Activated naive CD8-positive, alpha-beta T cell treated with anti-CD3 and anti-CD28 coated beads, Interleukin-2, amount 10 ng/mL, durations not matched to agents 7 days and 5 days (primary cell): Measurements from ENCODE around the gene CCNI. TPM values are rescaled to one million over a fixed set of nuclear protein-coding genes. Genes with fewer than 3 reads are reported as not detected.
"Not testable (repeated sequence)": the region's sequence is repeated elsewhere in the genome, so short reads cannot be mapped to it uniquely, and the experiment has no call there.

Experiments used
- ATAC-seq: fragments of 150-1000 bp; cut with Tn5 transposase; one replicate; pipeline ENCODE4 v1.10.0; 2021; ENCODE audit warnings: low read depth, moderate library complexity
- POLR2A ChIA-PET: fragments of 350-600 bp; sonication (Branson Sonifier 250); formaldehyde crosslinking; loops from one replicate; lab custom pipeline; 2021; ENCODE audit warnings: antibody characterized with exemption; lab: Charles Lee
- DNase-seq: peaks from one replicate; pipeline ENCODE4 v3.0.0; 2021
- H3K27ac Mint-ChIP-seq: one replicate; pipeline ENCODE4 v1.8.0; 2022; ENCODE audit warnings: mild to moderate bottlenecking, mixed read lengths
- H3K27me3 Mint-ChIP-seq: one replicate; pipeline ENCODE4 v1.8.0; 2022; ENCODE audit warnings: mild to moderate bottlenecking, moderate library complexity, mixed read lengths
- H3K36me3 Mint-ChIP-seq: one replicate; pipeline ENCODE4 v1.8.0; 2021; ENCODE audit warnings: mild to moderate bottlenecking, mixed read lengths
- H3K4me1 Mint-ChIP-seq: one replicate; pipeline ENCODE4 v1.8.0; 2021; ENCODE audit warnings: mixed read lengths
- H3K4me3 Mint-ChIP-seq: one replicate; pipeline ENCODE4 v1.8.0; 2022; ENCODE audit warnings: mild to moderate bottlenecking, moderate library complexity, mixed read lengths
- H3K9me3 Mint-ChIP-seq: one replicate; pipeline ENCODE4 v1.8.0; 2021; ENCODE audit warnings: mixed read lengths
- total RNA-seq, 2 experiments: library from RNA; stranded (reverse); gene quantifications; one replicate each; pipeline ENCODE4 v1.2.3, GENCODE V29; 2021

CCNI gene
- total RNA-seq, 2 experiments from 2014 or later, result 243 to 244 TPM

GRCh38 chr4:77097611-77098010 is 21.8 kb upstream of the CCNI start:
- no peaks in the 10 kb centered on the region for H3K36me3 Mint-ChIP-seq
- POLR2A ChIA-PET, result interaction anchor here (0.7 kb wide), 1 partner anchor 90 kb away, joined by 3 read pairs; no protein-coding TSS in a partner anchor
- peaks cover 18% of the 10 kb centered on the region for H3K4me1 Mint-ChIP-seq
- DNase-seq, result no peak
- H3K4me3 Mint-ChIP-seq, result no peak overlapping the region
- no peaks in the 10 kb centered on the region for H3K27me3 Mint-ChIP-seq
- H3K9me3 Mint-ChIP-seq, result no peaks in the 10 kb centered on the region
- no peak for ATAC-seq
- no peak overlapping the region for H3K27ac Mint-ChIP-seq

GRCh38 chr4:77095101-77095821 is 19.5 kb upstream of the CCNI start:
- no peak overlapping the region for H3K4me3 Mint-ChIP-seq
- POLR2A ChIA-PET, result interaction anchor here (0.7 to 1.4 kb wide), 3 partner anchors 63 to 113 kb away, joined by 3 to 6 read pairs (median 3); no protein-coding TSS in a partner anchor
- peaks cover 13% of the 10 kb centered on the region for H3K4me1 Mint-ChIP-seq
- H3K36me3 Mint-ChIP-seq, result no peaks in the 10 kb centered on the region
- no peaks in the 10 kb centered on the region for H3K27me3 Mint-ChIP-seq
- H3K9me3 Mint-ChIP-seq, result no peaks in the 10 kb centered on the region
- peak; percentile 66 for DNase-seq
- H3K27ac Mint-ChIP-seq, result no peak overlapping the region
- ATAC-seq, result peak; percentile 98

- Mint-ChIP-seq H3K27ac (no peak overlapping the region), H3K4me1 (peaks cover 10% of the 10 kb centered on the region), H3K27me3 (no peaks in the 10 kb centered on the region), H3K9me3 (no peaks in the 10 kb centered on the region), H3K36me3 (no peaks in the 10 kb centered on the region), H3K4me3 (no peak overlapping the region)
- POLR2A ChIA-PET, result interaction anchor here (1.2 to 1.4 kb wide), 2 partner anchors 63 to 109 kb away, joined by 3 to 6 read pairs; no protein-coding TSS in a partner anchor
- ATAC-seq (no peak), DNase-seq (no peak)
Observed at GRCh38 chr4:77094496-77094895, 18.7 kb upstream of the CCNI start.

DNA sequence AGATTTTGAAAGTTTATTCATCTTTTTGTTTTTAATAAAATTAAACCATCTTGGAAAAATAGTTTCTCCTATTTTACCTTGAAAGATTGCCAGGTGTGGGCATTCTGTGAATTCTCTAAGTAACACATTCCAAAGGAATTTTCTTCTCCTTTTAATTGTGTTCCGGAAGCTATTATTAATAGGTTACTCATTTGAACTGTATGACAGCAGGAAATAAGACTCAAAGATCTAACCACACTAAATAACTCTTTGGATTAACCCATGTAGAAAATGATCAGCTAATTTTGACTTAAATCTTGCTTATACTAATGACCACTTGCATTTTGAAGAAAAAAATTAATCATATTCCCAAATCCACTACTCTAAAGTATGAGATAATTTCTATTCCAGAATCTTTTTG is 17.6 kb upstream of the CCNI start:
- POLR2A ChIA-PET, result interaction anchor here (0.7 kb wide), 1 partner anchor 12 kb away, joined by 3 read pairs; no protein-coding TSS in a partner anchor
- ATAC-seq (no peak), DNase-seq (no peak)
- Mint-ChIP-seq H3K9me3 (no peaks in the 10 kb centered on the region), H3K36me3 (no peaks in the 10 kb centered on the region), H3K4me1 (peaks cover 10% of the 10 kb centered on the region), H3K4me3 (no peak overlapping the region), H3K27me3 (no peaks in the 10 kb centered on the region), H3K27ac (no peak overlapping the region)

- no peaks in the 10 kb centered on the region for H3K36me3 Mint-ChIP-seq
- H3K9me3 Mint-ChIP-seq, result no peaks in the 10 kb centered on the region
- H3K4me3 Mint-ChIP-seq, result no peak overlapping the region
- DNase-seq (no peak), ATAC-seq (no peak)
- peaks cover 10% of the 10 kb centered on the region for H3K4me1 Mint-ChIP-seq
- no peaks in the 10 kb centered on the region for H3K27me3 Mint-ChIP-seq
- POLR2A ChIA-PET, result interaction anchor here (0.7 kb wide), 1 partner anchor 12 kb away, joined by 3 read pairs; no protein-coding TSS in a partner anchor
- no peak overlapping the region for H3K27ac Mint-ChIP-seq
Observed at GRCh38 chr4:77092975-77093374, 17.2 kb upstream of the CCNI start.

DNA sequence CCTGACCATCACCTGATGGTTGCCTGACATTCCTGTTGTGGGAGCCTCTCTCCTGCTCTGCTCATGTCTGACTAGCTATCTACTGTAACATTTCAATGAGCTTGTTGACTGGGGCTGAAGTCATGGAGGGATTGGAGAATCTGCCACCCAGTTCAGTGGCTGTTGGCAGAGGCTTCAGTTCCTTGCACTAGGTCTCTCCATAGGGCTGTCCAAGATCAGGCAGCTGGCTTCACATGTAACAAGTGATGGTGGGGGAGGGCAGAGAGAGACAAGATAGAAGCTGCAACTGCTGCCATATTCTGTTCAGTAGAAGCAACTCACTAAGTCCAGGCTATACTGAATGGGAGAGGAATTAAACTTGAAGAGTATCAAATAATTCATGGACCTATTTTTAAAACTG is 14.1 kb upstream of the CCNI start:
- no peaks in the 10 kb centered on the region for H3K9me3 Mint-ChIP-seq

DNA sequence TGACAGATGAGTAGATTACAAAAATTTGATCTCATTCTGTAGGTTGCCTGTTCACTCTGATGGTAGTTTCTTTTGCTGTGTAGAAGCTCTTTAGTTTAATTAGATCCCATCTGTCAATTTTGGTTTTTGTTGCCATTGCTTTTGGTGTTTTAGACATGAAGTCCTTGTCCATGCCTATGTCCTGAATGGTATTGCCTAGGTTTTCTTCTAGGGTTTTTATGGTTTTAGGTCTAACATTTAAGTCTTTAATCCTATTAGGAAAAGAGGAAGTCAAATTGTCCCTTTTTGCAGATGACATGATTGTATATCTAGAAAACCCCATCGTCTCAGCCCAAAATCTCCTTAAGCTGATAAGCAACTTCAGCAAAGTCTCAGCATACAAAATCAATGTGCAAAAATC is 11.2 kb upstream of the CCNI start:
- H3K4me1 Mint-ChIP-seq, H3K36me3 Mint-ChIP-seq, POLR2A ChIA-PET, H3K27me3 Mint-ChIP-seq, DNase-seq, H3K9me3 Mint-ChIP-seq, ATAC-seq, H3K27ac Mint-ChIP-seq, H3K4me3 Mint-ChIP-seq: not testable (repeated sequence)

More for the DNA sequence above, 14.1 kb upstream of the CCNI start:
- no peak overlapping the region for H3K4me3 Mint-ChIP-seq
- H3K36me3 Mint-ChIP-seq, result no peaks in the 10 kb centered on the region
- no peaks in the 10 kb centered on the region for H3K27me3 Mint-ChIP-seq
- POLR2A ChIA-PET, result no interaction called here
- DNase-seq, result no peak
- no peak overlapping the region for H3K27ac Mint-ChIP-seq
- H3K4me1 Mint-ChIP-seq, result peaks cover 5% of the 10 kb centered on the region
- ATAC-seq, result no peak

DNA sequence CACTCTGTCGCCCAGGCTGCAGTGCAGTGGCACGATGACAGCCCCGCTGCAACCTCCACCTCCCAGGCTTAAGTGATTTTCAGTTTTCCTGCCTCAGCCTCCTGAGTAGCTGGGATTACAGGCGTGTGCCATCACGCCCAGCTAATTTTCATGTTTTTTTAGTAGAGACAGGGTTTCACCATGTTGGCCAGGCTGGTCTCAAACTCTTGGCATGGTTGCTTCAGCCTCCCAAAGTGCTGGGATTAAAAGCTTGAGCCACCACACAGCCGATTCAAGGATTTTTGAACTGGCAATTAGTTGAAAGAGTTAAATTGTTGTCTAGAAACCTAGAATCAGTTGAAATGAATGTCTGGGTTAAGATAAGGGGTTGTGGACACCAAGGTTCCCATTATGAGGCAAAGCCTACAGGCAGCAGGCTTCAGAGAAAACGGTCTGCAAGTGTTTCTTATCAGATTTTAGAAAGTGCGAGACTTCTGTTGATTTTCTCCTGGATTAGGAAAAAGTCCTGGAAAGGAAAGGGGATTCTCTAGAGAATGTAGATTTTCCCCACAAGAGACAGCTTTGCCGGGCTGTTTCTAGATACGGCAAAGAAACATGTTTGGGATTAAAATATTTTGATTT is 8.3 kb upstream of the CCNI start:
- no peak overlapping the region for H3K27ac Mint-ChIP-seq
- POLR2A ChIA-PET, result interaction anchor here (0.6 kb wide), 1 partner anchor 12 kb away, joined by 4 read pairs; no protein-coding TSS in a partner anchor

GRCh38 chr4:77082886-77083608 is 7.3 kb upstream of the CCNI start:
- ATAC-seq, result no peak
- no peak for DNase-seq
- Mint-ChIP-seq H3K27me3 (no peaks in the 10 kb centered on the region), H3K27ac (no peak overlapping the region), H3K36me3 (peaks cover 2% of the 10 kb centered on the region), H3K9me3 (no peaks in the 10 kb centered on the region), H3K4me3 (no peak overlapping the region), H3K4me1 (peaks cover 6% of the 10 kb centered on the region)
- POLR2A ChIA-PET, result no interaction called here

More for the DNA sequence above, 8.3 kb upstream of the CCNI start:
- ATAC-seq (no peak), DNase-seq (no peak)
- no peak overlapping the region for H3K4me3 Mint-ChIP-seq
- H3K27me3 Mint-ChIP-seq, result no peaks in the 10 kb centered on the region
- no peaks in the 10 kb centered on the region for H3K9me3 Mint-ChIP-seq
- peaks cover 2% of the 10 kb centered on the region for H3K36me3 Mint-ChIP-seq
- peaks cover 5% of the 10 kb centered on the region for H3K4me1 Mint-ChIP-seq

- H3K36me3 Mint-ChIP-seq, DNase-seq, H3K9me3 Mint-ChIP-seq, H3K27me3 Mint-ChIP-seq, H3K27ac Mint-ChIP-seq, ATAC-seq, H3K4me3 Mint-ChIP-seq: not testable (repeated sequence)
- H3K4me1 Mint-ChIP-seq, result peaks cover 14% of the 10 kb centered on the region
- POLR2A ChIA-PET, result interaction anchor here (1.4 kb wide), 1 partner anchor 12 kb away, joined by 3 read pairs; no protein-coding TSS in a partner anchor
Observed at GRCh38 chr4:77080806-77081205, 5.0 kb upstream of the CCNI start.

DNA sequence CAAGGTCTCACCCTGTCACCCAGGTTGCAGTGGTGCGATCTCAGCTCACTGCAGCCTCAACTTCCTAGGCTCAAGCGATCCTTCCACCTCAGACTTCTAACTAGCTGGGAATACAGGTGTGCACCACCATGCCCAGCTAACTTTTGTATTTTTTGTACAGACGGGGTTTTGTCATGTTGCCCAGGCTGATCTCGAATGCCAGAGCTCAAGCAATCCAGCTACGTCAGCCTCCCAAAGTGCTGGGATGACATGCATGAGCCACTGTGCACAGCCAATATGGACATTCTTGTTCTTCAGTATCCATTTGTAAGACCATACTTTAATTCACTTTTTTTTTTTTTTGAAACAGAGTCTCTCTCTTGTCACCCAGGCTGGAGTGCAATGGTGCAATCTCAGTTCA is 3.5 kb upstream of the CCNI start:
- DNase-seq (no peak), ATAC-seq (no peak)
- Mint-ChIP-seq H3K36me3 (peaks cover 2% of the 10 kb centered on the region), H3K4me1 (peaks cover 14% of the 10 kb centered on the region), H3K27ac (no peak overlapping the region), H3K27me3 (no peaks in the 10 kb centered on the region), H3K9me3 (no peaks in the 10 kb centered on the region), H3K4me3 (no peak overlapping the region)
- POLR2A ChIA-PET, result interaction anchor here (0.6 kb wide), 1 partner anchor 83 kb away, joined by 3 read pairs; no protein-coding TSS in a partner anchor

- no peak for DNase-seq
- Mint-ChIP-seq H3K9me3 (no peaks in the 10 kb centered on the region), H3K4me3 (no peak overlapping the region), H3K4me1 (peaks cover 14% of the 10 kb centered on the region), H3K27ac (no peak overlapping the region), H3K36me3 (peaks cover 2% of the 10 kb centered on the region), H3K27me3 (no peaks in the 10 kb centered on the region)
- no peak for ATAC-seq
- POLR2A ChIA-PET, result no interaction called here
Observed at GRCh38 chr4:77078401-77078800, 2.6 kb upstream of the CCNI start.
